Measurements from ENCODE around the gene SBF2.

DNA sequence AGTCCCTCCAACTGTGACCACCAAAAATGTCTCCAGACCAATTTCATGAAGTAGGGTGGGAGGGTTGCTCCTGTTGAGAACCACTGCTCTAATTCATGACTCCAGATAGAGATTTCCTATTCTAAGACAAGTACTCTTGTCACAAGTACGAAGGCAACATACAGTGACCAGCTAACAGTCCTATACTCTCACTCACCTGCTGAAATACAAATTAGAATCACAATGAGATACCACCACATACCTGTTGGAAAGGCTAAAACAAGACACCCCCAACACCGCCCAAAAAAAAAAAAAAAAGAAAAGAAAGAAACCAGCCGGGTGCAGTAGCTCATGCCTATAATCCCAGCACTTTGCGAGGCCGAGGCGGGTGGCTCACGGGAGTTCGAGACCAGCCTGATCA is 319.6 kb downstream of the SBF2 start:
- TF ChIP-seq, protein P1, sequence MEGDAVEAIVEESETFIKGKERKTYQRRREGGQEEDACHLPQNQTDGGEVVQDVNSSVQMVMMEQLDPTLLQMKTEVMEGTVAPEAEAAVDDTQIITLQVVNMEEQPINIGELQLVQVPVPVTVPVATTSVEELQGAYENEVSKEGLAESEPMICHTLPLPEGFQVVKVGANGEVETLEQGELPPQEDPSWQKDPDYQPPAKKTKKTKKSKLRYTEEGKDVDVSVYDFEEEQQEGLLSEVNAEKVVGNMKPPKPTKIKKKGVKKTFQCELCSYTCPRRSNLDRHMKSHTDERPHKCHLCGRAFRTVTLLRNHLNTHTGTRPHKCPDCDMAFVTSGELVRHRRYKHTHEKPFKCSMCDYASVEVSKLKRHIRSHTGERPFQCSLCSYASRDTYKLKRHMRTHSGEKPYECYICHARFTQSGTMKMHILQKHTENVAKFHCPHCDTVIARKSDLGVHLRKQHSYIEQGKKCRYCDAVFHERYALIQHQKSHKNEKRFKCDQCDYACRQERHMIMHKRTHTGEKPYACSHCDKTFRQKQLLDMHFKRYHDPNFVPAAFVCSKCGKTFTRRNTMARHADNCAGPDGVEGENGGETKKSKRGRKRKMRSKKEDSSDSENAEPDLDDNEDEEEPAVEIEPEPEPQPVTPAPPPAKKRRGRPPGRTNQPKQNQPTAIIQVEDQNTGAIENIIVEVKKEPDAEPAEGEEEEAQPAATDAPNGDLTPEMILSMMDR (IDR thresholded peaks at IDR 0.05) = no peak
- TF ChIP-seq POLR2A (IDR thresholded peaks at IDR 0.05) (no peak), EP300 (IDR thresholded peaks at IDR 0.05) (no peak)

Measured in tibial nerve (tissue), 4 donors.